Activated naive CD8-positive, alpha-beta T cell treated with anti-CD3 and anti-CD28 coated beads for 36 hours (primary cell): ENCODE measurements around the gene CSNK1G3. TPM values are rescaled to one million over a fixed set of nuclear protein-coding genes. Genes with fewer than 3 reads are reported as not detected.

Experiments used
- total RNA-seq, 2 experiments: library from RNA; stranded (reverse); gene quantifications; one replicate each; pipeline ENCODE4 v1.2.3, GENCODE V29; 2021

The CSNK1G3 gene
- total RNA-seq, 2 experiments from 2014 or later, result 29.9 to 32.8 TPM

Other genes starting within 250 kb of the CSNK1G3 start
- gene CEP120, start 88.8 kb upstream of the CSNK1G3 start, total RNA-seq, result 10 to 100 TPM; 19.1 to 21.1 TPM